HG03095 (cell line): ENCODE results near the gene RNASEH2A.

Experiments used
- ATAC-seq: cut with Tn5 transposase; IDR thresholded peaks from one replicate; pipeline ENCODE4 v1.9.1; 2021; ENCODE audit warnings: moderate library complexity; ENCODE audit not compliant: unreplicated experiment

The RNASEH2A gene

GRCh38 chr19:12806242-12807081 lies at the start of gene RNASEH2A:
Gene RNASEH2A, plus strand, starts transcription at chr19:12806584. Its CDS starts 90 bp downstream, at chr19:12806674.
- ATAC-seq: peak; percentile 55

- ATAC-seq: no peak
These were observed 48.7 kb upstream of the RNASEH2A start for GRCh38 chr19:12757544-12758274.

DNA sequence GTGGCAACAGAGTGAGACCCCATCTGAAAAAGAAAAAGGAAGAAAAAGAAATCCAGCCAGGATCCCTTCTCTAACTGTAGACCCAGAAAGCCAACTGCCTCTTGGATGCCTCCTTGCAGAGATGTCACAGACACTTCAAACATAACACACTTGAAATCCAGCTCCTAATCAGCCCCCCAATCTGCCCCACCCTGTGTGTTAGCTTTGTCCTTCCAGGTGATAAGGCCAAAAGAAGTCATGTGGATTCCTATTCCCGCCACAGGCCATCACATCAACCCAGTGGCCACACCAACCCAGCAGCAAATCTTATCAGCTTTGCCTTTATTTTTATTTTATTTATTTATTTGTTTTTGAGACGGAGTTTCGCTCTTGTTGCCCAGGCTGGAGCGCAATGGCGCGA lies 46.7 kb upstream of the RNASEH2A start:
- no peak for ATAC-seq

DNA sequence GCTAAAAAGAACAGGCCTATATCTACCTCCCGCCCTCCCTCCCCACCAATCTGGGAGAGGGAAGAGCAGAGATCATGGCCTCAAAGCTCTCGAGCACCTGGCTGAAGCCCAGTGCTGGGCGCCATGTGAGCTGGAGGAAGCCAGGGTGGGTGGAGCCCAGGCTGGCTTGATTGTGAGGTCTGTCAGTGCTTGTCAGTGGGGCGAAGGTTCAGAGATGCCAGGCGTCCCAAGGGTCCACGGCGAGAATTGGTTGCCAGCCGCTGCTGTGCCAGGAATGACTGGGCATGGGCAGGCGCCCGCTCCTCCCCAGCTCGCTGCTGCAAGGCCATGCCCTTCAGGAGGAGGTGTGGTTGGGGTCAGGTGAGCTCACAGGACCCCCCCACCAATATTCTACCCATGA lies 43.3 kb upstream of the RNASEH2A start:
- ATAC-seq: no peak

DNA sequence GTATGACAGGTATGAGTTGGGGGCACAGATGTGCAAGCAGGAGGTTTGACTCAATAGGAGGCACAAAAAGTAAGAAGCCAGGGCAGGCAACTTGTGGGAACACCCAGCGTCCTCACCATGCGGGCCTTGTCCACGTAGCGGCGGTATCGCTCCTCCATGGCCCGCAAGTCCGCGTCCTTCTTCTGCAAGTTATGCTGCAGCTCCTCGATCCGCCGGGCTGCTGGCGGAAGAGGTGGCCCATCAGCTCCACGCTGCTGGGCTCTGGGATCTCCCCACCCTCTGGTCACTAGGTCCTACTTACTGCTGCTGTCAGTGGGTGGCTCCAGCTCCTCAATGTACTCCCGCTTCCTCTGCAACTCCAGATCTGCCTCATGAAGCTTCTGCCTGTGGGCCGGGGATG lies 41.7 kb upstream of the RNASEH2A start:
- no peak for ATAC-seq

DNA sequence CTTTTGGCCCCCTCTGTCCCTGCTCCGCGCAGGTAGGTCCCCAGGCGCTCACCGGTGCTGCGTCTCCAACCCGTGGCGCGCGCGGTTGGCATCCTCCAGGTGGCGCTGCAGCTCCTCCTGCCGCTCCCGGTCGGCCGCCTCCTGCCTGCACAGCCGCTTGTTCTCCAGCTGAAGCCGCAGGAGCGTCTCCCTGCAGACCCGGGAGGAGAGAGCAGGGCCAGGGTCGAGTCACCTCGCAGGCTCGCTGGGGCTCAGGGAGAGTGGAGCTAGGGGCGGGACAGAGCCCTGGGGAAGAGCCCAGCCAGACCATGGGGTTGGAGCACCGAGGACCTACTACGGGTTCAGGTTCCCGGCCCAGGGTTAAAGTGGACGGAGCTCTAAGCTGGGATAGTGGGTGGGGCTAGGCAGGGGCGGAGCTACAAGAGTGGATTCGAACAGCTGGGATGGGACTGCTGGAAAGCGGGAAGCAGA lies 40.3 kb upstream of the RNASEH2A start:
- ATAC-seq: peak; percentile 52

- ATAC-seq: no peak
These were observed 39.2 kb upstream of the RNASEH2A start for GRCh38 chr19:12767150-12767549.

GRCh38 chr19:12767666-12768065 lies 38.7 kb upstream of the RNASEH2A start:
- no peak for ATAC-seq

GRCh38 chr19:12769689-12770088 lies 36.7 kb upstream of the RNASEH2A start:
- no peak for ATAC-seq

DNA sequence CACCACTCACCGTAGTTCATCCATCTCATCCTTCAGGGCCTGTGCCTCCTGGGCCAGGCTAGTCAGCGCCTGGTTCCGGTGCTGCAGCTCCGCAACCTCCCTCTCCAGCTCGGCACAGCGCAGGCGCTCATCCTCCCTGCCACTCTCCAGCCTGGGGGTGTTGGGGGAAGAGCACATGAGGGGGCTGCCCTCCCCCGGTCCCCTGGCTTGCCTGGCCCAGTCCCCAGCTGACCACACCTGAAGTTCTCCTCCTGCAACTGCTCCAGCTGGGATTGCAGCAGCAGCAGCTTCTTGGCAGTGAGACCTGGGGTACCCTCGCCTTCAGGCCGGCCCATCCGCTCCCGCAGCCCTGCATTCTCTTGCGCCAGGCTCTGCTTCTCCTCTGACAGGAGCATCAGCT lies 35.5 kb upstream of the RNASEH2A start:
- no peak for ATAC-seq

DNA sequence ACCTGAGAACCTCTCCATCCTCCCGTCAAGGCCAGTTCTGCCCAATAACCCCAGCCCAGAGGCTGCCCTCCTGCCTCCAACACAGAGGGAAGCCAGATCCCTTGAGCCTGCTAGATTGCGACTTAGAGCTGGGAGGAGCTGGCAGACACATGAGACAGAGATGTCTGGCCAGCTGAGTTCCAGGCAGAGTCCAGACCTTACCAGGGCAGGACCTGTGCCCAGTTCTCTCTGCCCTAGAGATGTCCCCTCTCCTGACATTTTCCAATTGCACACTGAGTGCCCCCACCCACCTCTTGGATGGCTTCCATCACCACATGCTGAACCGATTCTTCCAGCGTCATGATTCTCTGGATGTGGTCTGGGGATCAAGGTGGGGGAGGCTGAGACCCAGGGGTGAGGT lies 34.1 kb upstream of the RNASEH2A start:
- ATAC-seq: no peak

DNA sequence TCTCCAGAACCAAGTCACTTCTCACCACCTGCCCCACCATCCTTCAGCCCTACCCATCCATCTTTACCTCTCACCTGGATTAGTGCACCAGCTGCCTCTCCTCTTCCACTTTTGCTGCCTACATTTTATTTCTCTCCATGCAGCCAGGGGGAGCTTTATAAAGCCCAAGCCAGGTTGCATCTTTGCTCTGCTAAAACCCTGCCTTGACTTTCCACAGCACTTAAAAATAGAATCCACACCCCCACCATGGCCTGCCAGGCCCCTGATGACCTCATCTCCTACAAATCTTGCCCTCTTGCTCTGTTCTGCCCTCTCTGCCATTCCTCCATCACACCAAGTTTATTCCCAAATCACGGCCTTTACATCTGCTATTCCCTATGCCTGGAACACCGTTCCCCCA lies 32.8 kb upstream of the RNASEH2A start:
- no peak for ATAC-seq

- no peak for ATAC-seq
These were observed 31.5 kb upstream of the RNASEH2A start, which contains the start of gene HOOK2 for GRCh38 chr19:12774588-12775555. Gene HOOK2, minus strand, starts transcription at chr19:12775552. Its CDS starts 103 bp downstream, at chr19:12775449.

DNA sequence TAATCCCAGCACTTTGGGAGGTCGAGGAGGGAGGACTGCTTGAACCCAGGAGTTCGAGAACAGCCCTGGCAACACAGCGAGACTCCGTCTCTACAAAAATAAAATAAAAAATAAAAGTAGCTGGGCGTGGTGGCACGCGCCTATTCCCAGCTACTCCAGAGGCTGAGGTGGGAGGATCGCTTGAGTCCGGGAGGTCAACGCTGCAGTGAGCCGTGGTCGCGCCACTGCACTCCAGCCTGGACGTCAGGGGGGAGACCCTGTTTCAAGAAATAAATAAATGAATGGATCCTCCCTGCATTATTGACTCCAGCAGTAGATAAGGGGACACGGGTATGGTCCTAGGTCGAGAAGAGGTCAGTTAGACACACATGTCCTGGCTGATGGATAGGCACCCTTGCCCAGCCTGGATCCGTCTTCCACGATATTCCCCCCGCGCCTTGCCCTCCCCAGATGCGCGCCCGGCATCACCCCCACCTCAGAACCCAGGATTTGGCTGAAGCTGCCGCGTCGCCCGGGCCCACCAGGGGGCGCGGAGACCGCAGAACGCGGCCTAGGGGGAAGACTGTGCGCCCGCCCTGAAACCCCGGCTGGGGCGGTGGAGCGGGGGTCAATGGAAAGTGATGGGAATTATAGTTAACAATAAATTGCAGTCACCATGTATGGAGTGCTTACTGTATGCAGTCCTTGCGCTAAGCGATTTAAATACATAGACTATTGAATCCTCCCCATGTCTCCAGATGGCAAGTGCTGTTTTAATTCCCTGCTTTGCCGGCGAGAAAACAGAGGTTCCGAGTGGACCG lies 29.0 kb upstream of the RNASEH2A start:
- ATAC-seq: no peak

DNA sequence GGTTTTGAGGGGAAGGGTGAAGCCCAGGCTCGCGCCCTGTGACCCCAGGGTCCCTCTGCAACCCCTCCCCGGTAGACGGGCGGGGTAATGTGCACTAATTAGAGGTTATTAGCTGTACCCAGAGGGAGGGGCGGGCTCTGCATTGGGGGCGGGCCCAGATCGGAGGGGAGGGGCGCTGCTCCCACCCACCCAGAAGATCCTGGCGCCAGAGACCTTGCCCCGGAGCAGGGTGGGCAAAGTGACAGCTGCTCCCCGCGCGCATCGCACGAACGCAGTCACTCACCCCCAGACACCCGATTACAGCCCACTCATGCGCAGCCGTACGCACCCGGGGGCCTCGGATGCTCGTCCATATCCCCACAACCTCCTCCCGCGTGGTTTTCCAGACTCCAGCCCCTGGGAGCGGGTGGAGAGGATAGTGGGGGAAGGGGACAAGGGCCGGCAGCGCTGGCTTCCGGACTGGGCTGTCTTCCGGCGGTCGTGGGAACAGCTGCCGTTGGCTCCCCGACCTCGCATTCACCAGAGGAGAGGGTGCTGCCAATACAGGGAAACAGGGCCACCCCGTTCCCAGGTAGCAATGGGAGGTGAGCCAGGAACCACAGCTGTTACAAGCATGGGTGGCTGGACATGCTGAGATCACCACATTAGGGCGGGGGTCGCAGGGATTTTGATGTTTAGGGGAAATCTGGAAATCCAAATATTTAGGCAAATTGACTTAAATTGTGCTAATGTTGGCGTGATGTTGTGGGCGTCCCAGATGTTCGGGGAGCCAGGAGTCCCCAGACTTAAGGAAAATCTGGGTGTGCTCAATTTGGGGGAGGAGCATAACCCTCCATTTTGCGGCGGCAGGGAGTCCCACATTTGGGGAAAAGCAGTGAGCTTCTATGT lies 28.1 kb upstream of the RNASEH2A start:
- ATAC-seq: no peak

DNA sequence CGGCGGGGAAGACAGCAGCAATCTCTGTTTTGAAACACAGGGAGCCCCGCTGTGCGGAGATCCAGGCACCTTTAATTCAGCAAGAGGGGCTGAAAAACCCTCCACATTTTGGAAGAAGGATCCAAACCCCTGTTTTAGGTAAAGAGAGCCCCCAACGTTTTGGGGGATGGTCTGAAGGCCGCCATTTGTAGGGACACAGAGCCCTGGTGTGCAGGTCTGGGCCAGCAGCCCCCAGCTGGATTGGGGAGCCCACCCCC lies 27.6 kb upstream of the RNASEH2A start:
- no peak for ATAC-seq

DNA sequence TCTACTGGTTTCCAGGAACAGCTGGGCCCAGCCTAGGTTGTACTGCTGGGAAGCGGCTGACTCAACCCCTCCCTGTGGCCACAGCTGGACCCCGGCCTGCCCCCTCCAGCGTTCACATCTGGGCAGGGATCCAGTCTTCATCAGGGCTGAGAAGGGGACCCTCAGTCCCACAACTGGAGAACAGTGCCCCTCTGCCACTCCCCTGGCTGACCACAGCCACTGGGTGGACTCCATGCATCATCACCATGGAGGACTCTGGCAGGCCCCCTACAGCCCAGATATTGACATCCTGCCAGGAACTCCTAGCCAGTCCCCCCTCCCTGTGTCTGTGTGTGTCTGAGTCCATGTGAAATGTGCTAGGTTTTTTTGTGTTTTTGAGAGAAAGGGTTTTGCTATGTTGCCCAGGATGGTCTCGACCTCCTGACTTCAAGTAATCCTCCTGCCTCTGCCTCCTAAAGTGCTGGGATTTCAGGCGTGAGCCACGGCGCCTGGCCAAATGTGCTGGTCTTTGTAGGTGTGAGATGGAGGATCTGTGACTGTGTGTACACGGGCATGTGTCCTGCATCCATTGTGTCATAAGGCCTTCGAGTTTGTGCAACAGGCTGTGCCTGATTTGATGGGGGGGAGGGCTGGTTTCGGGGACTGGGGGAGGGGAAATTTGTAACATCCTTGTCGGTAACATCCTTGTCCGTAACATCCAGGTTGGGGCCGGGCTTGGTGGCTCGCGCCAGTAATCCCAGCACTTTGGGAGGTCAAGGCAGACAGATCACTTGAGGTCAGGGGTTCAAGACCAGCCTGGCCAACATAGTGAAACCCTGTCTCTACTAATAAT lies 27.0 kb upstream of the RNASEH2A start:
- ATAC-seq: no peak

- no peak for ATAC-seq
These were observed 24.3 kb upstream of the RNASEH2A start for GRCh38 chr19:12782174-12782423.
